Pancreas (tissue), 10 donors: Measurements from ENCODE around the gene HCLS1. TPM values are rescaled to one million over a fixed set of nuclear protein-coding genes. Genes with fewer than 3 reads are reported as not detected.
"Not testable (repeated sequence)": the region's sequence is repeated elsewhere in the genome, so short reads cannot be mapped to it uniquely, and the experiment has no call there.

Experiments used
- ATAC-seq, 4 donors: fragments of 200-7000 bp; cut with Tn5 transposase; one replicate each; pipeline versions ENCODE4 v1.8.0 to v1.9.1; 2020; ENCODE audit warnings: mild to moderate bottlenecking in 4 of 4, moderate library complexity in 4 of 4
- DNase-seq, 6 donors: peaks; one replicate each; pipeline ENCODE4 v3.0.0-alpha.2; 2020
- FAIRE-seq: peaks from 2 replicates; lab custom pipeline; 2012; peaks lifted over from hg19 to GRCh38; lab: Jason Lieb, UNC
- H3K27ac ChIP-seq, 4 donors: fragments of 200-600 bp; sonication (generic); 1 replicate in 3 of 4; 2 replicates in 1 of 4; pipeline versions ENCODE4 v1.5.0 to v1.8.0; 2020
- H3K27me3 ChIP-seq, 4 donors: fragments of 200-600 bp; one replicate each; pipeline ENCODE4 v1.8.0; 2021
- H3K36me3 ChIP-seq, 3 donors: fragments of 200-600 bp; sonication (generic) in 1 of 3; one replicate each; pipeline versions ENCODE4 v1.5.0 to v1.8.0; 2020 to 2021
- H3K4me1 ChIP-seq, 3 donors: fragments of 200-600 bp; one replicate each; pipeline ENCODE4 v1.8.0; 2021
- H3K4me3 ChIP-seq, 4 donors: fragments of 200-600 bp; sonication (generic) in 2 of 4; one replicate each; pipeline versions ENCODE4 v1.5.0 to v1.8.0; 2020 to 2021
- H3K9me3 ChIP-seq, 4 donors: fragments of 200-600 bp; one replicate each; pipeline ENCODE4 v1.8.0; 2021
- CTCF ChIP-seq, 4 donors: fragments of 200-600 bp; sonication (generic) in 3 of 4; IDR thresholded peaks; one replicate each; pipeline versions ENCODE4 v1.5.0 to v1.8.0; 2021; ENCODE audit warnings: antibody characterized with exemption in 4 of 4
- WGBS, 2 donors: extraction: QIAGEN DNeasy Blood & Tissue Kit; methylation state at CpG; one replicate each; pipeline ENCODE4 v1.1.7; 2013; 5-methylcytosine and 5-hydroxymethylcytosine counted together
- intact Hi-C, 3 donors: fragments of 100-400 bp; cut with DNase I; formaldehyde crosslinking; loops; one replicate each; pipeline versions ENCODE4 v1.11.1 to v1.14.2; 2022
- polyA plus RNA-seq, 2 donors: library from polyadenylated mRNA; stranded (reverse); fragments of 200-250 nt; gene quantifications; one replicate each; pipeline ENCODE4 v1.2.3, GENCODE V29; 2013
- total RNA-seq, 6 donors: library from RNA; stranded (reverse); fragmentation: NEBNext Ultra II Directional in 4 of 6; extraction: Animal tissue kit (Norgen Biotek cat#: 25700) in 4 of 6; gene quantifications; one replicate each; pipeline versions ENCODE4 v1.2.1 to v1.2.4, GENCODE V29; 2021 to 2023
- donor health status: healthy with polysubstance abuse.
- donor health status: DM: no; HTN: no; CAD: no; lungs with moderate emphysema.
- donor health status: DM: no; HTN: no; CAD: no.
- donor health status: control.
- donor health status: control.
- donor health status: Bipolar disorder and iron deficiency.
- donor health status: DM: yes; HTN: yes; CAD: no.
- donor health status: DM: no; HTN: no; CAD: no.
- donor health status: DM: no; HTN: no; CAD: no.
- donor health status: DM: yes; HTN: yes; CAD: no.

HCLS1 gene
- total and polyA plus RNA-seq, 8 donors = 1.3 to 28.3 (median 8.4) TPM

GRCh38 chr3:121595765-121596406 is 64.8 kb downstream of the HCLS1 start:
- DNase-seq = no peak
- no peak for FAIRE-seq
- TF ChIP-seq CTCF (IDR thresholded peaks at IDR 0.05) = no peak
- 79 to 83% methylated on average over 4 of the region's 4 CpGs for WGBS, 2 donors
- no peaks in the 10 kb centered on the region for H3K4me1 ChIP-seq
- H3K27ac ChIP-seq = no peak overlapping the region
- H3K9me3 ChIP-seq = no peaks in the 10 kb centered on the region
- H3K36me3 ChIP-seq = no peaks in the 10 kb centered on the region
- no peak for ATAC-seq
- no peaks in the 10 kb centered on the region for H3K27me3 ChIP-seq
- H3K4me3 ChIP-seq = no peak overlapping the region
- intact Hi-C loops = no loop called here

GRCh38 chr3:121594850-121595249 is 65.9 kb downstream of the HCLS1 start:
- H3K27me3 ChIP-seq = no peaks in the 10 kb centered on the region
- no peaks in the 10 kb centered on the region for H3K36me3 ChIP-seq
- no peak for ATAC-seq
- TF ChIP-seq CTCF (IDR thresholded peaks at IDR 0.05) = no peak
- DNase-seq = no peak
- H3K27ac ChIP-seq = no peak overlapping the region
- H3K4me1 ChIP-seq = no peaks in the 10 kb centered on the region
- intact Hi-C loops = no loop called here
- no peak overlapping the region for H3K4me3 ChIP-seq
- 53 to 61% methylated on average over 2 of the region's 2 CpGs for WGBS, 2 donors
- FAIRE-seq = no peak
- H3K9me3 ChIP-seq = no peaks in the 10 kb centered on the region

- 96 to 98% methylated on average over 4 of the region's 4 CpGs for WGBS, 2 donors
- intact Hi-C loops, H3K9me3 ChIP-seq, H3K4me1 ChIP-seq, DNase-seq, ATAC-seq, H3K27ac ChIP-seq, H3K4me3 ChIP-seq, H3K27me3 ChIP-seq, H3K36me3 ChIP-seq, FAIRE-seq: not testable (repeated sequence)
Measured at GRCh38 chr3:121593806-121594205, 66.9 kb downstream of the HCLS1 start.

GRCh38 chr3:121592856-121593702 is 67.6 kb downstream of the HCLS1 start, which contains the start of gene FBXO40:
FBXO40 (plus strand) TSS chr3:121593379; CDS start chr3:121620576, 27,197 bp downstream.
- H3K27me3 ChIP-seq = no peaks in the 10 kb centered on the region
- H3K36me3 ChIP-seq = no peaks in the 10 kb centered on the region
- intact Hi-C loops = no loop called here
- 42 to 55% methylated on average over 11 of the region's 11 CpGs for WGBS, 2 donors
- no peak for TF ChIP-seq CTCF (IDR thresholded peaks at IDR 0.05)
- FAIRE-seq (no peak), DNase-seq (peak in 4 of 6 donors; percentile 3 to 40 (median 23)), ATAC-seq (peak; percentile 67 to 86 (median 78))
- H3K4me1 ChIP-seq = no peaks in the 10 kb centered on the region
- H3K4me3 ChIP-seq = no peak within 1 kb of the TSS
- H3K27ac ChIP-seq = no peak within 1 kb of the TSS
- H3K9me3 ChIP-seq = no peaks in the 10 kb centered on the region

GRCh38 chr3:121584418-121584817 is 76.3 kb downstream of the HCLS1 start:
- DNase-seq = no peak
- 85 to 89% methylated on average over 1 of the region's 1 CpG for WGBS, 2 donors
- H3K9me3 ChIP-seq = no peaks in the 10 kb centered on the region
- FAIRE-seq = no peak
- no peak for TF ChIP-seq CTCF (IDR thresholded peaks at IDR 0.05)
- intact Hi-C loops = no loop called here
- no peaks in the 10 kb centered on the region for H3K27me3 ChIP-seq
- H3K4me3 ChIP-seq = no peak overlapping the region
- no peaks in the 10 kb centered on the region for H3K36me3 ChIP-seq
- H3K4me1 ChIP-seq = no peaks in the 10 kb centered on the region
- ATAC-seq = no peak
- no peak overlapping the region for H3K27ac ChIP-seq
